ENCODE results near the gene ADARB2.

Gene ADARB2

GRCh38 chr10:1663226-1663625, 74.1 kb downstream of the ADARB2 start:
- TF ChIP-seq, protein P1, sequence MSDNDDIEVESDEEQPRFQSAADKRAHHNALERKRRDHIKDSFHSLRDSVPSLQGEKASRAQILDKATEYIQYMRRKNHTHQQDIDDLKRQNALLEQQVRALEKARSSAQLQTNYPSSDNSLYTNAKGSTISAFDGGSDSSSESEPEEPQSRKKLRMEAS (IDR thresholded peaks at IDR 0.05): no peak
- TF ChIP-seq USF1 (IDR thresholded peaks at IDR 0.05) (no peak), FOXM1 (IDR thresholded peaks at IDR 0.05; ENCODE audit: borderline replicate concordance, low read depth) (no peak), YY1 (IDR thresholded peaks at IDR 0.05; ENCODE audit: low read depth) (no peak), EGR1 (IDR thresholded peaks at IDR 0.05) (no peak), ZBTB7A (IDR thresholded peaks at IDR 0.05; ENCODE audit: low read depth) (no peak), CREB1 (IDR thresholded peaks at IDR 0.05; ENCODE audit: low read depth) (no peak), CEBPB (IDR thresholded peaks at IDR 0.05) (no peak), NFIC (IDR thresholded peaks at IDR 0.05) (no peak), REST (IDR thresholded peaks at IDR 0.05; ENCODE audit: low read depth) (no peak)

- no peak for TF ChIP-seq YY1 (IDR thresholded peaks at IDR 0.05; ENCODE audit: low read depth)
- no peak for TF ChIP-seq FOXM1 (IDR thresholded peaks at IDR 0.05; ENCODE audit: borderline replicate concordance, low read depth)
- TF ChIP-seq TCF12 (IDR thresholded peaks at IDR 0.05; ENCODE audit: low read depth): no peak
- TF ChIP-seq CEBPB (IDR thresholded peaks at IDR 0.05): no peak
Measured at GRCh38 chr10:1662438-1663025, 74.8 kb downstream of the ADARB2 start.

DNA sequence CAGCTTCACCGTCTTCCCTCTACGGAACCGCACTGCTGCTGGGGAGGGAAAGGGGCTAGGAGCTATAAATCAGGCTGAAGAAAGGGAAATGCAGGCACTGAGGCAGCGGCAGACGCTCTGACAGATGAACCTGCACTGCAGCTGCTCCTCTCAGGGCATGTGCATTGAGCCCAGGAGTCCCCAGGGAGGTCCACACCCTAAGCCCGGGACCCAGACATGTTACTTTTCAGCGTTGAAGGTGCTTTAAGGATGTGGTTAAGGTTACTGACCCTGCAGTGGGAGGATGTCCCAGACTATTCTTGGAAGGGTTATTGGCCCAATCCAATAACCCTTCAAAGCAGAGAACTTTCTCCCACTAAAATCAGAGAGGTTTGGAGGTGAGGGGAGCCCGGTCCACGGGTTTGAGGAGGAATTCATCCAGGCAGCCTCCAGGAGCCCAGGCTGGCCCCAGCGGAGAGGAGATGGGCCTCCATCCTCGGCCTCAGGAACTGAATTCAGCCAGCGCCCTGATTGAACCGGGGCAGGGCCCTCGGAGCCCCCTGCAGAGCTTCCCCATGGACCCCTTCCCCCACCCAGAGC, 75.4 kb downstream of the ADARB2 start:
- no peak for TF ChIP-seq NFIC (IDR thresholded peaks at IDR 0.05)
- TF ChIP-seq FOXM1 (IDR thresholded peaks at IDR 0.05; ENCODE audit: borderline replicate concordance, low read depth): no peak
- TF ChIP-seq USF1 (IDR thresholded peaks at IDR 0.05): no peak
- TF ChIP-seq, protein P1 (IDR thresholded peaks at IDR 0.05): no peak
- TF ChIP-seq ZBTB7A (IDR thresholded peaks at IDR 0.05; ENCODE audit: low read depth): no peak
- TF ChIP-seq REST (IDR thresholded peaks at IDR 0.05; ENCODE audit: low read depth): no peak
- no peak for TF ChIP-seq TAF1 (IDR thresholded peaks at IDR 0.05; ENCODE audit: low read depth)
- no peak for TF ChIP-seq CEBPB (IDR thresholded peaks at IDR 0.05)
- no peak for TF ChIP-seq EP300 (IDR thresholded peaks at IDR 0.05; ENCODE audit: borderline replicate concordance)
- no peak for TF ChIP-seq RAD21 (IDR thresholded peaks at IDR 0.05; ENCODE audit: low read depth)
- TF ChIP-seq EGR1 (IDR thresholded peaks at IDR 0.05): no peak
- no peak for TF ChIP-seq TCF12 (IDR thresholded peaks at IDR 0.05; ENCODE audit: low read depth)
- TF ChIP-seq TEAD4 (IDR thresholded peaks at IDR 0.05): no peak
- no peak for TF ChIP-seq CREB1 (IDR thresholded peaks at IDR 0.05; ENCODE audit: low read depth)
- no peak for TF ChIP-seq YY1 (IDR thresholded peaks at IDR 0.05; ENCODE audit: low read depth)

- no peak for TF ChIP-seq TAF1 (IDR thresholded peaks at IDR 0.05; ENCODE audit: low read depth)
- TF ChIP-seq TCF12 (IDR thresholded peaks at IDR 0.05; ENCODE audit: low read depth): no peak
- TF ChIP-seq CREB1 (IDR thresholded peaks at IDR 0.05; ENCODE audit: low read depth): no peak
- no peak for TF ChIP-seq TEAD4 (IDR thresholded peaks at IDR 0.05)
- TF ChIP-seq, protein P1 (IDR thresholded peaks at IDR 0.05): no peak
- no peak for TF ChIP-seq REST (IDR thresholded peaks at IDR 0.05; ENCODE audit: low read depth)
- no peak for TF ChIP-seq NFIC (IDR thresholded peaks at IDR 0.05)
- no peak for TF ChIP-seq FOXM1 (IDR thresholded peaks at IDR 0.05; ENCODE audit: borderline replicate concordance, low read depth)
- TF ChIP-seq EGR1 (IDR thresholded peaks at IDR 0.05): no peak
- TF ChIP-seq USF1 (IDR thresholded peaks at IDR 0.05): no peak
- no peak for TF ChIP-seq RAD21 (IDR thresholded peaks at IDR 0.05; ENCODE audit: low read depth)
- TF ChIP-seq ZBTB7A (IDR thresholded peaks at IDR 0.05; ENCODE audit: low read depth): no peak
- no peak for TF ChIP-seq EP300 (IDR thresholded peaks at IDR 0.05; ENCODE audit: borderline replicate concordance)
- TF ChIP-seq CEBPB (IDR thresholded peaks at IDR 0.05): no peak
- no peak for TF ChIP-seq YY1 (IDR thresholded peaks at IDR 0.05; ENCODE audit: low read depth)
Measured at GRCh38 chr10:1661416-1661815, 75.9 kb downstream of the ADARB2 start.

Measured in Ishikawa (cell line).